Adrenal gland (tissue), 5 donors: ENCODE results near the gene FAM149B1.

Source experiments
- POLR2A ChIP-seq, 2 donors: fragments of 450-650 bp; IDR thresholded peaks; one replicate each; pipeline ENCODE4 v1.6.1; 2017; ENCODE audit warnings: antibody characterized with exemption in 2 of 2, mild to moderate bottlenecking in 2 of 2, moderate library complexity in 1 of 2
- TF ChIP-seq, protein P1 (sequence below), 6 experiments: fragments of 450-650 bp in 4 of 6; fragments of 200-600 bp in 2 of 6; sonication (generic) in 1 of 6; IDR thresholded peaks; 1 replicate in 5 of 6; 2 replicates in 1 of 6; pipeline versions ENCODE4 v1.5.1 to v1.8.0; 2016 to 2021; ENCODE audit warnings: antibody characterized with exemption in 6 of 6, mild to moderate bottlenecking in 2 of 6, moderate library complexity in 1 of 6
- donor health status: DM: no; HTN: no; CAD: no.

DNA sequence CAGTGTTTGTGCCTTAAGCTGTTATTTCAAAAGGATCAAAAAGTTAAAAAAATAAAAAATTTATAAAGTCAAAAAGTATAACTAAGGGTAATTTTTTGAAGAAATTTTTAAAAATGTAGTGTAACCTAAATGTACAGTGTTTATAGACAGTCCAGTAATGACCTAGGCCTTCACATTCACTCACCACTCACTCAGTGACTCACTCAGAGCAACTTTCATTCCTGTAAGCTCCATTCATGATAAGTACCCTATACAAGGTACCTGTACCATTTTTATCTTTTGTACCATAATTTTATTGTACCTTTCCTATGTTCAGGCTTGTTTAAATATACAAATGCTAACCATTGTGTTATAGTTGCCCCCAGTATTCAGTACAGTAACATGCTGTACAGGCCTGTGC is 57.6 kb downstream of the FAM149B1 start:
- TF ChIP-seq, protein P1, sequence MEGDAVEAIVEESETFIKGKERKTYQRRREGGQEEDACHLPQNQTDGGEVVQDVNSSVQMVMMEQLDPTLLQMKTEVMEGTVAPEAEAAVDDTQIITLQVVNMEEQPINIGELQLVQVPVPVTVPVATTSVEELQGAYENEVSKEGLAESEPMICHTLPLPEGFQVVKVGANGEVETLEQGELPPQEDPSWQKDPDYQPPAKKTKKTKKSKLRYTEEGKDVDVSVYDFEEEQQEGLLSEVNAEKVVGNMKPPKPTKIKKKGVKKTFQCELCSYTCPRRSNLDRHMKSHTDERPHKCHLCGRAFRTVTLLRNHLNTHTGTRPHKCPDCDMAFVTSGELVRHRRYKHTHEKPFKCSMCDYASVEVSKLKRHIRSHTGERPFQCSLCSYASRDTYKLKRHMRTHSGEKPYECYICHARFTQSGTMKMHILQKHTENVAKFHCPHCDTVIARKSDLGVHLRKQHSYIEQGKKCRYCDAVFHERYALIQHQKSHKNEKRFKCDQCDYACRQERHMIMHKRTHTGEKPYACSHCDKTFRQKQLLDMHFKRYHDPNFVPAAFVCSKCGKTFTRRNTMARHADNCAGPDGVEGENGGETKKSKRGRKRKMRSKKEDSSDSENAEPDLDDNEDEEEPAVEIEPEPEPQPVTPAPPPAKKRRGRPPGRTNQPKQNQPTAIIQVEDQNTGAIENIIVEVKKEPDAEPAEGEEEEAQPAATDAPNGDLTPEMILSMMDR (IDR thresholded peaks at IDR 0.05), result no peak
- no peak for TF ChIP-seq POLR2A (IDR thresholded peaks at IDR 0.05)
